Smooth muscle cell of the brain vasculature (primary cell): Measurements from ENCODE around the gene PREB.
"Not testable (repeated sequence)": the region's sequence is repeated elsewhere in the genome, so short reads cannot be mapped to it uniquely, and the experiment has no call there.

Experiments
- DNase-seq: peaks from one replicate; pipeline ENCODE4 v3.0.0-alpha.2; 2012; ENCODE audit warnings: low read depth, low spot score

Gene PREB

GRCh38 chr2:27127883-27128667 lies 6.4 kb downstream of the PREB start:
- DNase-seq = no peak

- no peak for DNase-seq
Measured at GRCh38 chr2:27126252-27126710, 8.2 kb downstream of the PREB start.

GRCh38 chr2:27125104-27125503 lies 9.3 kb downstream of the PREB start:
- DNase-seq = no peak

- DNase-seq = no peak
Measured at GRCh38 chr2:27123302-27124150, 10.9 kb downstream of the PREB start, which contains the start of gene ABHD1. TSS of gene ABHD1 (plus strand) at chr2:27123815. CDS start at chr2:27123949, 134 bp downstream.

DNA sequence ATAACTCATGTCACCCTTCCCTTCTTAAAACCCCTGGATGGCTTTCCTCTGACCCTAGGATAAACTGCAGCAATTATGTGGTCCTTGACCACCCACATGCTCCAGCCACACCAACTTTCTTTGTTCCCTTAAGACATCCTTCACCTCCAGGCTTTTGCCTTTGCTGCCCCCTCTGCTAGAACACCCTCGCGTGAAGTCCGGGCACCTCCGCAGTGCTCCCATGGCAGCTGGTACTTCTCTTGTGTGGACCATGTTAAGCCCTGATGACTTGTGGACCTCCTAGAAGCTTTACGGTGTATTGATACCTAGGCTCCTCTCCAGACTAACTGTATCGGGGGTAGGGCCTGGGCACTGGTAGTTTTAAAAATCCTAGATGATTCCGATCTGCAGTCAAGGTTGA lies 11.6 kb downstream of the PREB start:
- no peak for DNase-seq

- no peak for DNase-seq
Measured at GRCh38 chr2:27121906-27122305, 12.5 kb downstream of the PREB start.

GRCh38 chr2:27119330-27119670 lies 15.1 kb downstream of the PREB start:
- not testable (repeated sequence) for DNase-seq

- no peak for DNase-seq
Measured at GRCh38 chr2:27118525-27119329, 15.7 kb downstream of the PREB start, which contains the start of gene CGREF1. TSS of gene CGREF1 (minus strand) at chr2:27119128. CDS start at chr2:27104366, 14,762 bp downstream.

DNA sequence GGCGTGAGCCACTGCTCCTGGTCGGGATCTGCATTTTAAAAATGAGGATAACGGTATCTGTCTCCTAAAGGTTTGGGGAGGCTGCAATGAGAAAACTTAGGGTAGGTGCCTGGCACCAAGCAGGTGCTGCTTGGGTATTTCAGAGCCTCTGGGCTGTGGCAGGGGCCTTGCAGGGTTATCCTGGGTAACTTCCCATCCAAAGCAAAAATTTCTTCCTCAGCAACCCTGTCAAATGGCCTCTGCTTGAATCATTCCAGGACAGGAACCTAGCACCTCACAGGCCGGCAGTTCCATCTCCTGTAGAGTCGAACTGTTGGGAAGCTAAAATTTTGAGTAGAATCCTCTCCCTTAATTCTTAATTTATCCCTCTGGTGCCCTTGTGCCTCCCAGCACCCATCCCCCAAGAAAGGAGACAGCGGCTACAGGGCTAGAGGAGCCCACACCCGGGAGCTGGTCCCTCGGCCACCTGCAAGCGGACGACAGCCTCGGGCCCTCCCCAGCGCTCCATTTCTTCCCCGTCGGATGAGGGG lies 16.4 kb downstream of the PREB start:
- no peak for DNase-seq

- DNase-seq = no peak
Measured at GRCh38 chr2:27115519-27115918, 18.9 kb downstream of the PREB start.

GRCh38 chr2:27111392-27112078 lies 22.9 kb downstream of the PREB start:
- DNase-seq = not testable (repeated sequence)

DNA sequence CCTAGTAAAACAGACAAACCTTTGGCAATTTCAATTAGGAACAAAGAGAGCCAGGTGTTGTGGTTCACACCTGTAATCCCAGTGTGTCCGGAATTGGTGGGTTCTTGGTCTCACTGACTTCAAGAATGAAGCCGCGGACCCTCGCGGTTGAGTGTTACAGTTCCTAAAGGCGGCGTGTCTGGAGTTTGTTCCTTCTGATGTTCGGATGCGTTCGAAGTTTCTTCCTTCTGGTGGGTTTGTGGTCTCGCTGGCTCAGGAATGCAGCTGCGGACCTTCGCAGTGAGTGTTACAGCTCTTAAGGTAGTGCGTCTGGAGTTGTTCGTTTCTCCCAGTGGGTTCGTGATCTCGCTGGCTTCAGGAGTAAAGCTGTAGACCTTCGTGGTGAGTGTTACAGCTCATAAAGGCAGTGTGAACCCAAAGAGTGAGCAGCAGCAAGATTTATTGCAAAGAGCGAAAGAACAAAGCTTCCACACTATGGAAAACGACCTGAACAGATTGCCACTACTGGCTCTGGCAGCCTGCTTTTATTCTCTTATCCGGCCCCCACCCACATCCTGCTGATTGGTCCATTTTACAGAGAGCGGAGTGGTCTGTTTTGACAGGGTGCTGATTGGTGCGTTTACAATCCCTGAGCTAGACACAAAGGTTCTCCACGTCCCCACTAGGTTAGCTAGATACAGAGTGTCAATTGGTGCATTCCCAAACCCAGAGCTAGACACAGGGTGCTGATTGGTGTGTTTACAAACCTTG lies 23.7 kb downstream of the PREB start:
- DNase-seq = not testable (repeated sequence)

- DNase-seq = no peak
Measured at GRCh38 chr2:27109083-27109482, 25.4 kb downstream of the PREB start.

DNA sequence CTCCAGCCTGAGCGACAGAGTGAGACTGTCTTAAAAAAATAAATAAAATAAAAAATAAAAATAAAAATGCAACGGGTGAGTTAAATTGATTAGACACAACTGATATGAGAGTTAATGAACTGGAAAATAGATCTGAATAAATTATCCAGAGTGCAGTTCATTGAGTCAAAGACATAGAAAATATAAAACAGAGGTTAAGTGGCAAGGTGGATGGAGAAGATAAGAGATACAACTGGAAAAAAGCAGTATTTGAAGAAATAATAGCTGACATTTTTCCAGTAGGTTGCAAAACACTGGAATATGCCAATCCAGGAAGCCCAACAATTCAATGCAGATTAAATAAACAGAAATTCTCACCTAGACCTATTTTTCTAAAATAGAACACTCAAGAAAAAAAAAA lies 26.2 kb downstream of the PREB start:
- no peak for DNase-seq

GRCh38 chr2:27105981-27106380 lies 28.5 kb downstream of the PREB start:
- no peak for DNase-seq

DNA sequence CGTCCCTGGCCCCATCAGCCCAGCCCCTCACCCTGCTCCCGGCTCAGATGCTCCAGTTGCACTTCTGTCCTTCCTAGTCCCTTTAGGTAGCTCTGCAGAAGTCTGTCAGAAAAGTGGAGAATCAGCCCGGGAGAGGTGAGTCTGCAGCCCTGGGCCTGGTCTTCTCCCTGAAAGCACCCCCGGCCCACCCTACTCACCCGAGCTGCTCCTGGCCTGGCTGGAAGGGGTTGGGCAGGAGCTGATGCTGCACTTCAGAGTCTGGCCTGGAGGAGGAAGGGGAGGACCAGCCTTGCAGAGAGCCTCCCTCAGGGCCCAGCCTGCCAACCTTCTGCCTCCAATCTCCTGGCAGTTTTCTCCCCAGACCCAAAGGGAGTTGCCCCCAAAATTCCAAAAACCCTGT lies 32.1 kb downstream of the PREB start:
- DNase-seq = no peak

GRCh38 chr2:27100036-27100435 lies 34.4 kb downstream of the PREB start:
- no peak for DNase-seq

DNA sequence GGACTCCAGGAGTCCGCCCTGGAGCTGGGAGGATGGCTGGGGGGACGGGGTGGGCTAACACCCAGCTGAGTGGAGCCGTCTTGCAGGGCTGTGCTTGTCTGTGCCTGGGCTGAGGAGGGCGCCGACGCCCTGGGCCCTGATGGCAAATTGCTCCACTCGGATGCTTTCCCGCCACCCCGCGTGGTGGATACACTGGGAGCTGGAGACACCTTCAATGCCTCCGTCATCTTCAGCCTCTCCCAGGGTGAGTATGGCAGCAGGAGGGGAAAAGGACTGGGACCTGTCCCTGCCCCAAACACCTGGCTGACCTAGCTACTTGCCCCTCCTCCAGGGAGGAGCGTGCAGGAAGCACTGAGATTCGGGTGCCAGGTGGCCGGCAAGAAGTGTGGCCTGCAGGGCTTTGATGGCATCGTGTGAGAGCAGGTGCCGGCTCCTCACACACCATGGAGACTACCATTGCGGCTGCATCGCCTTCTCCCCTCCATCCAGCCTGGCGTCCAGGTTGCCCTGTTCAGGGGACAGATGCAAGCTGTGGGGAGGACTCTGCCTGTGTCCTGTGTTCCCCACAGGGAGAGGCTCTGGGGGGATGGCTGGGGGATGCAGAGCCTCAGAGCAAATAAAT lies 35.0 kb downstream of the PREB start:
- no peak for DNase-seq

GRCh38 chr2:27097341-27097740 lies 37.1 kb downstream of the PREB start:
- DNase-seq = no peak
